HG03066 (cell line): Measurements from ENCODE around the gene ATF6B.
"Not testable (repeated sequence)": the region's sequence is repeated elsewhere in the genome, so short reads cannot be mapped to it uniquely, and the experiment has no call there.

ENCODE experiments used
- ATAC-seq: cut with Tn5 transposase; IDR thresholded peaks from one replicate; pipeline ENCODE4 v1.9.1; 2021; ENCODE audit warnings: low read depth; ENCODE audit not compliant: unreplicated experiment

ATF6B gene

GRCh38 chr6:32154514-32155161 is 26.6 kb upstream of the ATF6B start:
- ATAC-seq: peak; percentile 65

- peak; percentile 30 for ATAC-seq
Measured at GRCh38 chr6:32153564-32154513, 25.8 kb upstream of the ATF6B start, which contains the start of gene PPT2. TSS of gene PPT2 (plus strand) at chr6:32154141. CDS start at chr6:32154595, 454 bp downstream.

- ATAC-seq: no peak
Measured at GRCh38 chr6:32152769-32153563, 24.9 kb upstream of the ATF6B start.

DNA sequence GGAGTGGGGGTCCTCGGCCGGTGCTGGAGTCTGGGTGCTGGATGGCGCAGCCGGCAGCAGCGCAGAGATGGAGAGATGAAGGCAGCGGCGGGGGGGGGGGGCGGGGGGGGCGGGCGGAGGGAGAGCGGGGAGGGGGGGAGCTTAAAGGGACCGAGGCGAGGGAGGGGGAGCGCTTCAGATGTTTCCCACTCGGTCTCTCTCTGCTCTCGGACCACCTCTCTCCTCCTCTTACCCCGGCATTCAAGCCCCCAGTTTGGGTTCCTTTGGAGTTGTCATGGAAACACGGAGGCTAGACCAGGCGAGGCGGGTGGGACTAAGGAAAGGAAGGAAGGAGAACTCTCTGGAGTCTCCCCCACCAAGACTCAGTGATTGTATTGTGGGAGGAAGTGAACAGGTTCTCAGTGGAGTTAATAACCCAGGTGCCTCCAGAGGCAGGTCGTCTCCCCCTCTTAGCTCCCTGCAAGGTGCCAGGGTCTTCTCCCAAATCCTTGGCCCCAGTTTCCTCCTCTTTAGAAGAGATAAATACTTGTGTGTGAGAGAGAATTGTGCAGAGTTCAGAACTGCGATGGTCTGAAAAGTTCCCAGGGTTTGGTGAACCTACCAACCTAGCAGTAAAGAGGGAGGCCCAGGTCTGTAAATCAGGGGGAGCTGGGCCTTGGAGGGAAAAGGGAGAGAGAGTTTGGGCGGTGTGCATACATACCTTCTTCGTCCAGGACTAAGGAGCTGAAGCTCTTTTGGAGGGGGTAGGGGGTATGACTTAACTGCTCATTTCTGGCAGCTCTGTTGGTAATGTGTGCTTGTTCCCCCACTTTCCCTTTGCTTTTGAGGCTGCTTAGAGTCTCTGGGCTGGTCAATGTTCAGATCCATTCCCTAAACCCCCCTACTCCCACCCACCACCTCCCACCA is 24.1 kb upstream of the ATF6B start, which contains the start of gene PRRT1:
Gene PRRT1 (minus strand): TSS at position 77 of the 906 bp plus-strand sequence. CDS start 112 bp downstream, outside the sequence.
- ATAC-seq: no peak

GRCh38 chr6:32151181-32151862 is 23.3 kb upstream of the ATF6B start:
- ATAC-seq: no peak

DNA sequence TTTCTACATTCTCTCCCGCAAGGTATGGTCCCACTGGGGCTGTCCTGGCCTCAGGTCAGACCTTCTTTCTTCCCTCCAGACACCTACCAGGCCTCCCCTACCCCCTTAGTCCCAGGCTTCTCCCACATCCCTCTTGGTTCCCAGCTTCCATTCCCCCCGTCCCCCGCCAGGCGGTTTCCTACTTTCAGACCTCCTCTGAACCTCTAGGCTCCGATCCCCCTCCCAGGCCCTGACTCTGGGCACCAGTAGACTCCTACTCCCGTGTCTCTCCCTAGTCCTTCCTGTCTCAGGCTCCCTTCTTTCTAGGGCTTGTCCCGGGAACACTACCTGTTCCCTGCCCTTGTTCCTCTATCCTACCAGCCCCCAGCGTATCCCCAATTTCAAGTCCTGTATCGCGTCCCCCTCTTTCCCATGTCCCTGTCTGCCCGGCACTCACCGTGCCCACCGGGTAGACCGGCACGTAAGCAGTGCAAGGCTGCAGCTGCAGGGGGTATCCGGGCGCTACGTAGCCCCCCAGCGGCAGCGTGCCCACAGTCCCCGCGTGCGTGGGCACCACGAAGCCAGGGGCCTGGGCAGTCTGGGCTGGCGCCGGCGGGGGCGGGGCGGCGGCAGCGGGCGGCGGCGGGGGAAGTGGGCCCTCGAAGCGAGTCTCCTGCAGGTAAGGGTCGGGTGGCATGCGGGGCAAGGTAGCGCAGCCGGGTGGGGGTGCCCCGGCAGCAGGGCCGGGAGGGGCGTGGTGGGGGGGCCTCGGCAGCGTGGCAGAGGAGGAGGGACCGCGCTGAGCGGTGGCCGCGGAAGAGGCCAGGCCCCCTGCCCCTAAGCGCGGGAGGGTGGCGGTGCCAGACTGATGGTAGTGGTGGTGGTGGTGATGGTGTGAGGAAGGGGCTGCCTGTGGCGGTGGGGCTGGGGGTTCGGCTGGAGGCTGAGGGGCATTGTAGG is 22.2 kb upstream of the ATF6B start:
- no peak for ATAC-seq

GRCh38 chr6:32149092-32149755 is 21.2 kb upstream of the ATF6B start:
- ATAC-seq: no peak

GRCh38 chr6:32148289-32149091 is 20.4 kb upstream of the ATF6B start:
- no peak for ATAC-seq

- ATAC-seq: no peak
Measured at GRCh38 chr6:32147401-32148132, 19.5 kb upstream of the ATF6B start.

GRCh38 chr6:32146687-32147086 is 18.6 kb upstream of the ATF6B start:
- no peak for ATAC-seq

- ATAC-seq: no peak
Measured at GRCh38 chr6:32146287-32146686, 18.2 kb upstream of the ATF6B start.

GRCh38 chr6:32144238-32144637 is 16.2 kb upstream of the ATF6B start:
- ATAC-seq: not testable (repeated sequence)

GRCh38 chr6:32140420-32141046 is 12.5 kb upstream of the ATF6B start:
- no peak for ATAC-seq

DNA sequence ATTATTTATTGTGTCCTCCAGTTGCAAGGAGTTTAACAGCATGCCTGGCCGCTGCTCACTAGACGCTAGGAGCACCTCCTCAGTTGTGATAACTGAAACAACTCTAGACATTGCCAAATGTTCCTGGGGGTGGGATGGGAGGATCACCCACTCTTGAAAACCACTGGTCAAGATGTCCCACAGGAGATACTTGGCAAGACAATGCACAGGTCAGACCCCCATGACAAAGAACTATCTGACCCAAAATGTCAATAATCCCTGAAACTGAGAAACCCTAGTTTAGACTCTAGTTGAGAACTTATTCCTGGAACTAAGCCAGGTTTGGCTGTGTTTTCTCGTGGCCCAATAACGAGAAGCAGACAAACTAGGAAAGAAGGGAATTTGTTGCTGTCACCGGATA is 11.5 kb upstream of the ATF6B start:
- no peak for ATAC-seq

DNA sequence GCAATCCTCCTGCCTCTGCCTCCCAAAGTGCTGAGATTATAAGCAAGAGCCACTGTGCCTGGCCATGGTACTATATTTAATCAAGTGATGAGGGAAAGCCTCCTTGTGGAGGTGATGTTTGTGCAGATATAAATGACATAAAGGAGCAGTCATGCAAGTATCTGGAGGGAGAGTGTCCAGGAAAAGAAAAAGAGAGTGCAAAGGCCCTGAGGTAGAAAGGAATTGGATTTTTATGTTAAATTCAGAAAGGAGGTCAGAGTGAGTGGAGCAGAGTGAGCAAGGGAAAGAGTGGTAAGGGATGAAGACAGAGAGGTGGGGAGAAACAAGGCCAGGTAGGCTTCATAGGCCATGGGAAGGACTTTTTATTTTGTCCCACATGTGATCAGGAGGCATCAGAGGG is 9.4 kb upstream of the ATF6B start:
- no peak for ATAC-seq

GRCh38 chr6:32133786-32134185 is 5.7 kb upstream of the ATF6B start:
- no peak for ATAC-seq
